ENCODE measurements around the gene PCF11. TPM values are rescaled to one million over a fixed set of nuclear protein-coding genes. Genes with fewer than 3 reads are reported as not detected.
"Not testable (repeated sequence)": the region's sequence is repeated elsewhere in the genome, so short reads cannot be mapped to it uniquely, and the experiment has no call there.

PCF11 gene, protein sequence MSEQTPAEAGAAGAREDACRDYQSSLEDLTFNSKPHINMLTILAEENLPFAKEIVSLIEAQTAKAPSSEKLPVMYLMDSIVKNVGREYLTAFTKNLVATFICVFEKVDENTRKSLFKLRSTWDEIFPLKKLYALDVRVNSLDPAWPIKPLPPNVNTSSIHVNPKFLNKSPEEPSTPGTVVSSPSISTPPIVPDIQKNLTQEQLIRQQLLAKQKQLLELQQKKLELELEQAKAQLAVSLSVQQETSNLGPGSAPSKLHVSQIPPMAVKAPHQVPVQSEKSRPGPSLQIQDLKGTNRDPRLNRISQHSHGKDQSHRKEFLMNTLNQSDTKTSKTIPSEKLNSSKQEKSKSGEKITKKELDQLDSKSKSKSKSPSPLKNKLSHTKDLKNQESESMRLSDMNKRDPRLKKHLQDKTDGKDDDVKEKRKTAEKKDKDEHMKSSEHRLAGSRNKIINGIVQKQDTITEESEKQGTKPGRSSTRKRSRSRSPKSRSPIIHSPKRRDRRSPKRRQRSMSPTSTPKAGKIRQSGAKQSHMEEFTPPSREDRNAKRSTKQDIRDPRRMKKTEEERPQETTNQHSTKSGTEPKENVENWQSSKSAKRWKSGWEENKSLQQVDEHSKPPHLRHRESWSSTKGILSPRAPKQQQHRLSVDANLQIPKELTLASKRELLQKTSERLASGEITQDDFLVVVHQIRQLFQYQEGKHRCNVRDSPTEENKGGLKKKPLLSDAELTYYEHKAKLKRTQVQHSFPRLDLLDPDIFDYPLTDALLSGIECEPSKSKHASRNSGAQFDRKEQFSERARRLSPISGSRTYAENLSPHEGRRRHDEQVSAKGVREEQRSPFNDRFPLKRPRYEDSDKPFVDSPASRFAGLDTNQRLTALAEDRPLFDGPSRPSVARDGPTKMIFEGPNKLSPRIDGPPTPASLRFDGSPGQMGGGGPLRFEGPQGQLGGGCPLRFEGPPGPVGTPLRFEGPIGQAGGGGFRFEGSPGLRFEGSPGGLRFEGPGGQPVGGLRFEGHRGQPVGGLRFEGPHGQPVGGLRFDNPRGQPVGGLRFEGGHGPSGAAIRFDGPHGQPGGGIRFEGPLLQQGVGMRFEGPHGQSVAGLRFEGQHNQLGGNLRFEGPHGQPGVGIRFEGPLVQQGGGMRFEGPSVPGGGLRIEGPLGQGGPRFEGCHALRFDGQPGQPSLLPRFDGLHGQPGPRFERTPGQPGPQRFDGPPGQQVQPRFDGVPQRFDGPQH (N-terminal part only)
- total RNA-seq = 10 to 100 TPM; 49.6 to 51.9 TPM

DNA sequence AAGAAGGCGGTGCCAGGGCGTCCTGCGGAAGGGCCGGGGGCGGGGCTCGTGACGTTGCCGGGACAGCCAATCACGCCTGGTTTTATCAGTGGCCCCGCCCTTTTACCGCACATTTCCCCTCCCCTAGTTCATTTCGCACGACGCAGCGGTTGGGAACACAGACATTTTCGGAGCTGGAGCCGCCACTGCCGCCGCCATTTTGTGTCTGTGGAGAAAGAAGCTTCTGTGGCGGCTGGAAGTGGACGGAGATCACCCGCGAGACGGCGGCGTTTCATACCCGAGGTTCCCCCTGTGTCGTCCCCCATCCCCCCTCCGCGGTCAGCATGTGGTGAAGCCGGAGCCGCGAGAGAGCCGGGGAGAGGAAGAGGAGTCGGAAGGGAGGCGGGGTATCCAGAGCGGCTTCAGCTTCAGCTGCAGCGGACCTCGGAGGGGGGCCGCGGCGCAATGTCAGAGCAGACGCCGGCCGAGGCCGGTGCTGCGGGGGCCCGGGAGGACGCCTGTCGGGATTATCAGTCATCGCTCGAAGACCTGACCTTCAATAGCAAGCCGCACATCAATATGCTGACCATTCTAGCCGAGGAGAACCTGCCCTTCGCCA, at the start of gene PCF11:
PCF11 (plus strand) TSS at position 136 of the 598 bp plus-strand sequence; CDS start at position 445, 309 bp downstream.
- ChIA-PET CTCF (interaction anchor here (0.7 to 1.3 kb wide), 6 partner anchors 94 to 257 kb away, joined by 3 to 5 read pairs (median 3); partner anchors contain the start of genes DDIAS and PRCP), POLR2A (interaction anchor here (0.6 to 2.5 kb wide), 11 partner anchors 15 to 256 kb away, joined by 3 to 35 read pairs (median 6); partner anchors contain the start of genes ANKRD42, CCDC90B, DDIAS and PRCP)

DNA sequence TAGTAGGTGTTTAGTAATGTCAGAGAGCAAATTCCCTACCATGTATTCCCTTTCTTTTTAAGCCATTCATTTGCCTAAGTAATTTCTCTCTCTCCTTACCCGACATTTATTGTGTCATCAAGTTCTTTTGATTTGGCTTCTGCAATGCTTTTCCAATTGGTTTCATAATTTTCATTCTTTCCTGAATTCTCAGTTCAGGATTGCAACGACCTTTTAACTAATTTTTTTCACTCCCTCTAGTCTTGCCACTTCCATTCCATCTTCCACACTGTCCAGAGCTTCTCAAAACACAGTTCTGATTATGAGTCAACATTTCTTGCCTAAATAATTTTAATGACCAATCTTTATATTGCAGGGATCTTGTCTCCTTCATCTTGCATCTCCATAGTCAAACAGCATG, 44.0 kb upstream of the PCF11 start:
- ChIA-PET POLR2A (no interaction called here), CTCF (no interaction called here)

DNA sequence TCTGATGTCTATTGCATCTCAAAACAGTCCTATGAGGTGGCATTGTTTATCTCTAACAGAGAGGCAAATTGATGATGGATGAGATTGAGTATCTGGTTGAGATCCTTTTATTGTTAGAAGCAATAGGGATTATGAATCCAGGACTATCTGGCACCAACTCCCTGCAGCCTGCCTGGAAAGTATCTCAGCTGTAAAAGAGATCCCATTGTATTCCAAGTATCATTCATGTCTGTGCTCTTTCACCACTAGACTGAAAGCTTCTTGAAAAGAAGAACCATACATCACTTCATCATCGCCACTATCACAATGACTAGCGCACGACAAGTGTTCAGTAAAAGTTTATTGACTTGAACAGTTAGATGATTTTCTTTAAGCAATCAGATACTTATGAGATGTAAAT, 41.9 kb upstream of the PCF11 start:
- POLR2A ChIA-PET = no interaction called here

DNA sequence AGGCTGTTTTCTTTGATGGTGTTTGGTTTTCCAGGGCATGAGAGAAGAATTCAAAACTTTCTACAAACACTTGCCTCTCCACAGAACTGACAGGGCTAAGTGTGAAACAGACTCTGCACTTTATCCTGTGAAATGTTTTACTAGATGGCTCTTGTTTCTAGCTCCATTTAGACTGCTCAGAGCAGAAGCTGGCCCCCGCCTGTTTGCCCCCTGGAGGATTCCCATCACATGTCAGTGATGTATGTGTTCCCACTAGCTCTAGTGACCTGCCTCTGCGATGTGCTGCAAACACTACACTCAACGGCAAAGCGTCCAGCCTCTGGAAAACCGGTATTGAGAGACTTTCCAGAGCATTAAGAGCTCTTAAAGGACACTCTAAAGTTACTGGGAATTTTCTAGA, 41.4 kb upstream of the PCF11 start:
- CTCF ChIA-PET = interaction anchor here (0.7 kb wide), 2 partner anchors 30 to 109 kb away, joined by 3 read pairs; no protein-coding TSS in a partner anchor
- POLR2A ChIA-PET = no interaction called here

More for the DNA sequence above, 41.9 kb upstream of the PCF11 start:
- CTCF ChIA-PET = no interaction called here

DNA sequence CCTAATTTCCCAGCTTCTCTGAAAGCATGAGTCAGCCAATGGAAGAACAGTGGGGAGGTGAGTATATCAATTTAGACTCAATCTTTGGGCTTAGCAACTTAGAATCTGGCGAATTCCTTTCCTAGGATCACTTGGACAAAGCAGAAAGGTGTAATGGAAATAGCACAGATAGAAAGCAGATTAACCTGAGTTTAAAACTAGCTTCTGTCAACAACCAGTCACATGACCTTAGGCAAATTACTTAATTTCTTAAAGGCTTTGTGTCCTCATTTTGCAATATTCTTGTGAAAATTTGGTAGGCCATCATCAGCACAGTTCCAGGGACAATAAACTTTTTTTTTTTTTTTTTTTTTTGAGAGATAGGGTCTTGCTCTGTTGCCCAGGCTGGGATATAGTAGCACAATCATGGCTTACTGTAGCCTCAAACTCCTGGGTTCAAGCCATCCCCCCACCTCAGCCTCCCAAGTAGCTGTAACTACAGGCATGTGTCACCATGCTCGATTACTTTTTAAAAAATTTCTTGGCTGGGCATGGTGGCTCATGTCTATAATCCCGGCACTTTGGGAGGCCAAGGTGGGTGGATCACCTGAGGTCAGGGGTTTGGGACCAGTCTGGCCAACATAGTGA, 40.8 kb upstream of the PCF11 start:
- CTCF ChIA-PET = interaction anchor here (0.7 kb wide), 2 partner anchors 30 to 110 kb away, joined by 3 read pairs; no protein-coding TSS in a partner anchor
- POLR2A ChIA-PET = no interaction called here

DNA sequence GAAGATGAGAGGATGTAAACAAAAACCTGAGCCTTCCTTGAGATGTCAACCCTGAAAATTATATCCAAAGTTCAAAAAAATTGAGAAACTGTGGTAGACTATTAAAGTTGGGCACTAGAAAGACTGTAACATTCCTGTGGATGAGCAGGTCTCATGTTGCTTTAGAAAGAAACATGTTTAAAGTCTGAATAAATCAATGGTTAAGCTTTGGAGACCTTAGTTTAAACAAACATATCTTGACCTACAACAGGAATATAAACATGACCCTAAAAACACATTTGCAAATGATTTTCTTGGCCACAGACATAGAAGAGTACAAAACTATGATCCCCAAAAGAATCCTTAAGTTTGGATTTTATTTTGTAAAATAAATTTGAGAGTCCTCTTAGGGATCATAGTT, 38.1 kb upstream of the PCF11 start:
- POLR2A ChIA-PET = no interaction called here

DNA sequence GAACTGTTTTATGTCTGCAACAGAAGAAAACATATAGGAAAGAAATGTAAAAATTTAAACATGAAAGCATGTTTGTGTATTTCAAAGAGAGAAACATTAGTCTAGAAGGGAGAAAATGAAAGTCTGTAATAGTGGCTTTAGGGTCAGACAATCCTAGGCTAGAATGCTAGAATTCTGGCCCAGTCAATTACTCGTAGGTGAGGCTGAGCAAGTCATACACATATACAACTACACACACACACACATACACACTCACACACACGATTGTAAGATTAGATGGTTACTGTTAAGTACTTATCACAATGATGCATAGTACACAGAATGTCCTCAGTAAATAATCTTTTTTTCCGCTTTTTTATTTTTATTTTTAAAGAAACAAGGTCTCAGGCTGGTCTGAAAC, 37.7 kb upstream of the PCF11 start:
- CTCF ChIA-PET = no interaction called here
- POLR2A ChIA-PET = no interaction called here

More for the DNA sequence above, 38.1 kb upstream of the PCF11 start:
- CTCF ChIA-PET = no interaction called here

DNA sequence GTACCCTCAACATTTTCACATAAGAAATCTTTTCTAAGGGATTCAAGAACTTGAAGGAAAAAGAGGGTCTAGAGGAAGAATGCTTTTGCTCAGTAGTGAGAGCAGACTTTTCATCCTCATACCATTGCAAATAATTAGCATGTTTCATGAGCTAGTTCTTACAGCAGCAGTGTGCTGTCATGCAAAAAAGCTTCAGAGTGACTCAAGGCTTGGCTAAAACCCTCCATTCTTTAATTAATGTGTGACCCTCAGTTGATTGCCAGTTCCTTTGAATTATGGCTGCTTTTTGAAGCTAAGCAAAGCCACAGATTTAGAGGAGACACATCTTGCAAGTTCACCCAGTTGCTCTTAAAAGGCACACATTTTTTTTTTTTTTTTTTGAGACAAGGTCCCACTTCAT, 36.6 kb upstream of the PCF11 start:
- POLR2A ChIA-PET = interaction anchor here (1.3 kb wide), 1 partner anchor 37 kb away, joined by 5 read pairs; the partner anchor contains the start of gene PCF11
- CTCF ChIA-PET = no interaction called here

DNA sequence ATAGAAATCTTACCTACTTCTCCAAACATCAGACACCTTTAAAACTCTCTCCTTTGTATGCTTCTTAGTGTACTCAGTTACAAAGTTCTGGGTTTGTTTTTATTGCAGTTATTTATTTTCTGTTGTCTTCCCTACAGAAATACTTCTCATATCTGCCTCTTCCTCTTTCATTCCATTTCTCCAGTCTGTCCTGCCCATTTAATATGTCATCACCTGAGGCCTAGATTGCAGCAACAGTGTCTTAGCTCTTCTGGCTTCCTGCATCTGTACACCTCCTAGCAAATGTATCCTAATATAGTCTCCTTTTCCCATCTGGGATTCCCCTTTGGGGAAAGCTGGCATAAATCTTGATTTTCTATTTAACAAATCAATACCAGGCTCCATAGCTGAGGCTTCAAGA, 34.9 kb upstream of the PCF11 start:
- ChIA-PET CTCF (no interaction called here), POLR2A (no interaction called here)

DNA sequence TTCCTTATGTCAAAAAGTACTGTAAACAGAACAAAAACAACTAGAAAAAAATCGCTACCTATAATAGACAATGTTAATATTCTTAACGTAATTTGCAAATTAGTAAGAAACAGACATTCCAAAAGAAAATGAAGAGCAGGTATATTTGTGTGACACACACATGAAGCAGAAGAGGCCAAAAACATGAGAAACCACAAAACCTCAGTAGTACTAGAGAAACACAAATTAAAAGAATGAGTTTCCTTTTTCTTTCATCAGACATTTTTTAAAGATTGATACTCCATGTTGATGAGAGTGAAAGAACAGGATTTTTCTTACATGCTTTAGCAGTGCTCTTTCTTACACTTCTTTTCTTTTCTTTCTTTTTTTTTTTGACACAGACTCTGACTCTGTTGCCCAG, 34.2 kb upstream of the PCF11 start:
- ChIA-PET CTCF (no interaction called here), POLR2A (no interaction called here)

DNA sequence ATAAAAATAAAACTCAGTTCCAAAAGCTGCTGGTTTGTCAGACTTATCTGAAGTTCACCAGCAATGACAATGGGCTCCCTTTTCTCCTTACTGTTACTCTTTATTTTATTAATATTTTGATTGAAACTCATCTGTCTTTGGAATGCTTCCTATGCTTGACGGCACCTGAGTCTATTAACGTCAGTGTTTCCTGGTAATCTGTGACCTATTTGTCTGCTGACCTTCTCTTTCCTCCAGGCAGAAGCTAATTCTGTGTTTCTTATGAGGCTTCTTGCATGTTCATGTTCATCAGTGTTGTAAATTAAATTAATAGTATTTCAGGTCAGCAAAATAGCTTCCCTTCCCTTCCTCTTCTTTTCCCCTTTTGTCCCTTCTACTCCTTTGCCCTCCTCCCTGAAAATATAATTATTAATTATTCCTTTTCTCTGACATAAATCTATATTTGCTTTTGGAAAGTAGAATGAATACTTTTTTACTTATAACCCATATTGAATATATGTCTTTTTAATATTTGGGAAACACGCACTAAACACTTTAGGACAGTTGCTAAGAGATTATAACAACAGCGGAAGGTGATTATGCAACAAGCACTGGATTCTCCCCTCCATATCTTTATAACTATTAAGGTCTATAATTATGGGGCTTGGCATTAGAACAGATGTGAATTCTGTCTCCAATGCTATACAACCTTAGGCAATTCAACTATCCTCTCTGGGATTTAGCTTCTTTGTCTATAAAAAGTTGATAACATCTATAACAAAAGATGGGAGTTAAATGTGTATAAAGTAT, 32.1 kb upstream of the PCF11 start:
- ChIA-PET POLR2A (no interaction called here), CTCF (no interaction called here)

DNA sequence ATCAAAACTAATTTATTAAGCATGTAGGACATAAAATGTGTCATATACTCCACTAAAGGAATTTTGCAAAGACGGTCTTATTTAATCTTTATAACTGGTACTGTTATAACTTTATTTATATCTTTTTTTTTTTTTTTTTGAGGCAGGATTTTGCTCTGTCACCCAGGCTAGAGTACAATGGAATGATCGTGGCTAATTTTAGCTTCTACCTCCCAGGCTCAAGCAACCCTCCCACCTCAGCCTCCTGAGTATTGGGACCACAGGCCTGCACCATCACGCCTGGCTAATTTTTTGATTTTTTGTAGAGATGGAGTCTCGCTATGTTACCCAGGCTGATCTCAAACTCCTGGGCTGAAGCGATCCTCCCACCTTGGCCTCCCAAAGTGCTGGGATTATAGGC, 31.4 kb upstream of the PCF11 start:
- POLR2A ChIA-PET = no interaction called here
- CTCF ChIA-PET = no interaction called here

DNA sequence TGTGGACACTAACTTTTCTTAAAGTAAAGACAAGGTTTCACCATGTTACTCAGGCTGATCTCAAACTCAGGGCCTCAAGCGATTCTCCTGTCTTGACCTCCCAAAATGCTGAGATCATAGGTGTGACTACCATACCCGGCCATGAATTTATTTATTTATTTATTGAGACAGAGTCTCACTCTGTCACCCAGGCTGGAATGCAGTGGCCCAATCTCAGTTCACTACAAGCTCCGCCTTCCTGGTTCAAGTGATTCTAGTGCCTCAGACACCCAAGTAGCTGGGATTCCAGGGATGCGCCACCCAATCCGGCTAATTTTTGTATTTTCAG, 29.7 kb upstream of the PCF11 start:
- CTCF ChIA-PET = interaction anchor here (1.0 kb wide), 1 partner anchor 29 kb away, joined by 3 read pairs; no protein-coding TSS in a partner anchor

DNA sequence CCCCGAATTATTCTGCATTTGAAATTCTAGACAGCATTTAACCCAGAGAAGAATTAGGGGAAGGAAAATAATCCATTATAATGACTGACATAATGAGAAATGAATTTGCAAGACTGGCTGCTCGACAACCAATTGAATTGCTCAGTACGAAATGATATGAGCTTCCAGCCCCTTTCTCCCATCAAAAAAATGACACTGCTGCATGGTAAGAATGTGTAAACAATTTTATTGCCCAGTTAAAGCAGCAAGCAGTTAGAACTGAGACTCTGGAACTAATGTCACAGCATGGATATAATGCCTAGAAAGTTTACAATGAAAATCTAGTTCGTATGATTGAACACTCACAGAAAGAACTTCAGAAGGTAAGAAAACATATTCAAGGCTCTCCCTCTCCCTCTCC, 24.7 kb upstream of the PCF11 start:
- ChIA-PET CTCF (no interaction called here), POLR2A (no interaction called here)

More for the DNA sequence above, 29.7 kb upstream of the PCF11 start:
- POLR2A ChIA-PET = no interaction called here

DNA sequence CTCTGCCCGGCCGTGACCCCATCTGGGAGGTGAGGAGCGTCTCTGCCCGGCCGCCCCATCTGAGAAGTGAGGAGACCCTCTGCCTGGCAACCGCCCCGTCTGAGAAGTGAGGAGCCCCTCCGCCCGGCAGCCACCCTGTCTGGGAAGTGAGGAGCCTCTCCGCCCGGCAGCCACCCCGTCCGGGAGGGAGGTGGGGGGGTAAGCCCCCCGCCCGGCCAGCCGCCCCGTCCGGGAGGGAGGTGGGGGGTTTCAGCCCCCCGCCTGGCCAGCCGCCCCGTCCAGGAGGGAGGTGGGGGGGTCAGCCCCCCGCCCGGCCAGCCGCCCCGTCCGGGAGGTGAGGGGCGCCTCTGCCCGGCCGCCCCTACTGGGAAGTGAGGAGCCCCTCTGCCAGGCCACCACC, 23.7 kb upstream of the PCF11 start:
- POLR2A ChIA-PET, CTCF ChIA-PET: not testable (repeated sequence)

DNA sequence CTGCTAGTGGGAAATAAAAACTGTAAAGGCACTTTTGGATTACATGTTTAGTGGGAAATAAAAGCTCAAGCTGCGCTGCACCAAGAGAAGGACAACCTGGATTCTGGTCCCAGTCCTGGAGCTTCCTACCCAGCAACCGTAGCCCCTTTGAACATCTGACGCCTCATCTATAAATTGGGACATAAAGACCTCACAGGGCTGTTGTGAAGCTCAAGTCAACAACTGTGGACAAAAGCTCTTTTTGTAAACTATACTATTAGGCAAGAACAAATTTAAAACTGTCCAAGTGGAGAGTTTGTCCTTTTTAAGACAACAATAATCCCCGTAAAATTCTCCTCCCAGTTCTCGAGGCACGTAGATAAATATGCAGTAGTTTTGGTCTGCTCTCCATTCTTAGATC, 17.6 kb upstream of the PCF11 start:
- POLR2A ChIA-PET = no interaction called here
- CTCF ChIA-PET = no interaction called here

DNA sequence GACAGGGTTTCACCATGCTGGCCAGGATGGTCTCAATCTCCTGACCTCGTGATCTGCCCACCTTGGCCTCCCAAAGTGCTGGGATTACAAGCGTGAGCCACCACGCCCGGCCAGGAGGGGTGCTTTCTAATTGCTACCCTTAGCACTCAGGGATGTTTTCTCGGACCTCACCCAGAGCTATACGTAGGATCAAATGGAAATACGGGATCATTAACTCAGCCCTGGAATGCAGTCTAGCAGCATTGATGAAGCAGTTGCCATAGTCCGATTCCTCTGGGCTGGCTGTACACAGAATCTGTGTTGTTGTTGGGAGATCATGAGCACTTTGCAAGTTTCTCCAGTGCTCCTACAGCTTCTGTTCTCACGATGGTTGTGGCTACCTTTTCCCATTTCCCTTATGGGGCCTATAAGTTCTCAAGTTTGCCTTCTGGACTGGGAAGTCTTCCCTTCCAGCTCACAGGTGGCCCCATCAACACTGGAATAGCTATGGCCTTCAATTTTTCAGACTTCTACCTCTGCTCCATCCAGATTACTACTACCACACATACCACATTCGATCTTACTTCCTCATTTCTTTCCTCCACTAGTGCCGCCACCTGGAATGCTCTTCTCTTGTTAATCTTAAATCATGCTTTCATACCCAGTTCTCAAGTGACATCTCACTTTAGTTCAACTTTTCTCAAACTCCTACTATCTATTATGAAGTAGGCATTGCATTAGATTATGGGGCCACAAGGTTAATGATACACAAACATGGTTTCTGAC, 16.1 kb upstream of the PCF11 start:
- ChIA-PET POLR2A (no interaction called here), CTCF (interaction anchor here (0.5 kb wide), 1 partner anchor 78 kb away, joined by 4 read pairs; no protein-coding TSS in a partner anchor)

DNA sequence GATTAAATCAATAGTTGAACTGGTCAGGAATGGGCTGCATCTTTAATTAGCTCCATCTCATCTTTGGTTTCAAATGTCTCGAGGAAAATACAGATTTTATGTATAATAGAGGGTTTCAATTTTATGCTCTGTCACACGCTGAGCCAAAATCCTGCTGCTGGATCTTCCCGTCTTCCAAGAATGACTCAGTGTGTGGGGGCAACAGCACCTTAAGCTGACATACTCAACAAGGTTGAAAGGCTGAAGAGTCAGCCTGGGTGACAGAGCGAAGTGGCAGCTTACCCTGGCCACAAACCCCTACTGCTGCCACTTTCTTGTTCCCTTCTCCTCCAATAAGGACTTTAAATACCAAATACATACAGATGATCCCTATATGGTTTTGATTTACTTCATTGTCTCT, 9.0 kb upstream of the PCF11 start:
- ChIA-PET POLR2A (no interaction called here), CTCF (no interaction called here)

All from activated CD8-positive, alpha-beta memory T cell treated with anti-CD3 and anti-CD28 coated beads for 36 hours (primary cell).